ENCODE data around the gene ATAD5. TPM values are rescaled to one million over a fixed set of nuclear protein-coding genes. Genes with fewer than 3 reads are reported as not detected.

ATAD5 gene
- total and polyA plus RNA-seq, 2 of the 13 experiments (the other 11 are each of a cell fraction or from before 2014, with no cell fraction given), result 1.8 to 10.7 TPM

DNA sequence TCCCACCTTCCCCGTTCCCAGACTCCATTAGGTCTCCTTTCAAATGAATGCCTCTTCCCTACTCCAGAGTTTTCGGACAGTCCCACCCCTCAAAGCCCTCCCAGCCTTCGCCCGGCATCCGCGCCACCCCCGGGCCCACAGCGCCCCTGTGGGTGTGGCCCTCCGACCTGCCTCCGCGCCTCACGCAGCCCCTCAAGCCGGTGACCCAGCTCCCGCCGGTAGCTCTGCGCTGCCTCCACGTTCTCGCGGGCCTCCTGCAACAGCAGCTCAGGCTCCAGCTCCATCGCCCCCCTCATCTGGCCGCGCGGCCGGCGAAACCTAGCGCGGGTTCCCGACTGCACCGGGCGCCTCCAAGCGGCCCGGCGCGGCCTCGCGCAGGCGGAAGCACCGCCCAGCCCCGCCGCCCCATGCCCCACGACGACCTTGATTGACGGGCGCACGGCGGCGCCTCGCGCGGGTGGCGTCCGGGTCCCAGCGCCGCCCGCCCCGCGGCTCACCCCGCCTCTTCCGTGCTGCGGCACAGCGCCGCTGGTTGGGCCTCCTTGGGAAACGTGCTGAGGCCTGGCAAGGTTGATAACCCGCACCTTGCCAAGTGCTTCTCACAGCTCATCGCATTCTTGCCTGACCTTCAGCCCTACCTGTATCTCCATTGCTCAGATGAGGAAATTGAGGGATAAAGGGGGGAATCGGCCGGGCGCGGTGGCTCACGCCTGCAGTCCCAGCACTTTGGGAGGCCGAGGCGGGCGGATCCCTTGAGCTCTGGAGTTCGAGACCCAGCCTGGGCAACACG, 7.2 kb upstream of the ATAD5 start, which contains the start of gene CRLF3 (continued):
- TF ChIP-seq, protein P1, sequence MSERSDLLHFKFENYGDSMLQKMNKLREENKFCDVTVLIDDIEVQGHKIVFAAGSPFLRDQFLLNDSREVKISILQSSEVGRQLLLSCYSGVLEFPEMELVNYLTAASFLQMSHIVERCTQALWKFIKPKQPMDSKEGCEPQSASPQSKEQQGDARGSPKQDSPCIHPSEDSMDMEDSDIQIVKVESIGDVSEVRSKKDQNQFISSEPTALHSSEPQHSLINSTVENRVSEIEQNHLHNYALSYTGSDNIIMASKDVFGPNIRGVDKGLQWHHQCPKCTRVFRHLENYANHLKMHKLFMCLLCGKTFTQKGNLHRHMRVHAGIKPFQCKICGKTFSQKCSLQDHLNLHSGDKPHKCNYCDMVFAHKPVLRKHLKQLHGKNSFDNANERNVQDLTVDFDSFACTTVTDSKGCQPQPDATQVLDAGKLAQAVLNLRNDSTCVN (CRISPR knock-in tag; IDR thresholded peaks at IDR 0.05; ENCODE audit: borderline replicate concordance), result no peak; the same call in 1 of the 2 replicates
- TF ChIP-seq SNAI1 (CRISPR knock-in tag; IDR thresholded peaks at IDR 0.05; ENCODE audit: borderline replicate concordance) (no peak; the same call in 1 of the 2 replicates), ZNF430 (CRISPR knock-in tag; IDR thresholded peaks at IDR 0.05) (peak; percentile 92), RARG (CRISPR knock-in tag; IDR thresholded peaks at IDR 0.05; ENCODE audit: low read depth) (no peak), MTA1 (CRISPR knock-in tag; IDR thresholded peaks at IDR 0.05; ENCODE audit: borderline replicate concordance) (peak; percentile 71; the same call in 1 of the 2 replicates), ZNF333 (CRISPR knock-in tag; IDR thresholded peaks at IDR 0.05; ENCODE audit: borderline replicate concordance) (peak; percentile 59; the same call in 1 of the 2 replicates), CHD4 (IDR thresholded peaks at IDR 0.05; ENCODE audit: borderline replicate concordance, low read length) (no peak), FOSL1 (CRISPR knock-in tag; IDR thresholded peaks at IDR 0.05; ENCODE audit: borderline replicate concordance) (no peak), ZNF451 (CRISPR knock-in tag; IDR thresholded peaks at IDR 0.05) (no peak), NFE2L1 (CRISPR knock-in tag; IDR thresholded peaks at IDR 0.05; ENCODE audit: borderline replicate concordance) (no peak), ZNF484 (CRISPR knock-in tag; IDR thresholded peaks at IDR 0.05; ENCODE audit: borderline replicate concordance, low read depth) (no peak), ZNF282 (IDR thresholded peaks at IDR 0.05; ENCODE audit: partially characterized antibody) (no peak), PHF5A (CRISPR knock-in tag; IDR thresholded peaks at IDR 0.05; ENCODE audit: low read depth, unreplicated experiment) (no peak), ZNF570 (CRISPR knock-in tag; IDR thresholded peaks at IDR 0.05; ENCODE audit: borderline replicate concordance) (no peak)
- TF ChIP-seq, protein P2, sequence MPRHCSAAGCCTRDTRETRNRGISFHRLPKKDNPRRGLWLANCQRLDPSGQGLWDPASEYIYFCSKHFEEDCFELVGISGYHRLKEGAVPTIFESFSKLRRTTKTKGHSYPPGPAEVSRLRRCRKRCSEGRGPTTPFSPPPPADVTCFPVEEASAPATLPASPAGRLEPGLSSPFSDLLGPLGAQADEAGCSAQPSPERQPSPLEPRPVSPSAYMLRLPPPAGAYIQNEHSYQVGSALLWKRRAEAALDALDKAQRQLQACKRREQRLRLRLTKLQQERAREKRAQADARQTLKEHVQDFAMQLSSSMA (CRISPR knock-in tag; IDR thresholded peaks at IDR 0.05), result no peak
- TF ChIP-seq, protein P3, sequence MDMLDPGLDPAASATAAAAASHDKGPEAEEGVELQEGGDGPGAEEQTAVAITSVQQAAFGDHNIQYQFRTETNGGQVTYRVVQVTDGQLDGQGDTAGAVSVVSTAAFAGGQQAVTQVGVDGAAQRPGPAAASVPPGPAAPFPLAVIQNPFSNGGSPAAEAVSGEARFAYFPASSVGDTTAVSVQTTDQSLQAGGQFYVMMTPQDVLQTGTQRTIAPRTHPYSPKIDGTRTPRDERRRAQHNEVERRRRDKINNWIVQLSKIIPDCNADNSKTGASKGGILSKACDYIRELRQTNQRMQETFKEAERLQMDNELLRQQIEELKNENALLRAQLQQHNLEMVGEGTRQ (IDR thresholded peaks at IDR 0.05; ENCODE audit: low read depth, low read length), result no peak
- TF ChIP-seq, protein P3 (CRISPR knock-in tag; IDR thresholded peaks at IDR 0.05; ENCODE audit: borderline replicate concordance), result no peak; the same call in 1 of the 2 replicates
- TF ChIP-seq, protein P4, sequence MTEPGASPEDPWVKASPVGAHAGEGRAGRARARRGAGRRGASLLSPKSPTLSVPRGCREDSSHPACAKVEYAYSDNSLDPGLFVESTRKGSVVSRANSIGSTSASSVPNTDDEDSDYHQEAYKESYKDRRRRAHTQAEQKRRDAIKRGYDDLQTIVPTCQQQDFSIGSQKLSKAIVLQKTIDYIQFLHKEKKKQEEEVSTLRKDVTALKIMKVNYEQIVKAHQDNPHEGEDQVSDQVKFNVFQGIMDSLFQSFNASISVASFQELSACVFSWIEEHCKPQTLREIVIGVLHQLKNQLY (CRISPR knock-in tag; IDR thresholded peaks at IDR 0.05), result no peak
- TF ChIP-seq, protein P5, sequence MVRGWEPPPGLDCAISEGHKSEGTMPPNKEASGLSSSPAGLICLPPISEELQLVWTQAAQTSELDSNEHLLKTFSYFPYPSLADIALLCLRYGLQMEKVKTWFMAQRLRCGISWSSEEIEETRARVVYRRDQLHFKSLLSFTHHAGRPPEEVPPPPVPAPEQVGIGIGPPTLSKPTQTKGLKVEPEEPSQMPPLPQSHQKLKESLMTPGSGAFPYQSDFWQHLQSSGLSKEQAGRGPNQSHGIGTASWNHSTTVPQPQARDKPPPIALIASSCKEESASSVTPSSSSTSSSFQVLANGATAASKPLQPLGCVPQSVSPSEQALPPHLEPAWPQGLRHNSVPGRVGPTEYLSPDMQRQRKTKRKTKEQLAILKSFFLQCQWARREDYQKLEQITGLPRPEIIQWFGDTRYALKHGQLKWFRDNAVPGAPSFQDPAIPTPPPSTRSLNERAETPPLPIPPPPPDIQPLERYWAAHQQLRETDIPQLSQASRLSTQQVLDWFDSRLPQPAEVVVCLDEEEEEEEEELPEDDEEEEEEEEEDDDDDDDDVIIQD (CRISPR knock-in tag; IDR thresholded peaks at IDR 0.05; ENCODE audit: low read depth), result no peak
- TF ChIP-seq, protein P6, sequence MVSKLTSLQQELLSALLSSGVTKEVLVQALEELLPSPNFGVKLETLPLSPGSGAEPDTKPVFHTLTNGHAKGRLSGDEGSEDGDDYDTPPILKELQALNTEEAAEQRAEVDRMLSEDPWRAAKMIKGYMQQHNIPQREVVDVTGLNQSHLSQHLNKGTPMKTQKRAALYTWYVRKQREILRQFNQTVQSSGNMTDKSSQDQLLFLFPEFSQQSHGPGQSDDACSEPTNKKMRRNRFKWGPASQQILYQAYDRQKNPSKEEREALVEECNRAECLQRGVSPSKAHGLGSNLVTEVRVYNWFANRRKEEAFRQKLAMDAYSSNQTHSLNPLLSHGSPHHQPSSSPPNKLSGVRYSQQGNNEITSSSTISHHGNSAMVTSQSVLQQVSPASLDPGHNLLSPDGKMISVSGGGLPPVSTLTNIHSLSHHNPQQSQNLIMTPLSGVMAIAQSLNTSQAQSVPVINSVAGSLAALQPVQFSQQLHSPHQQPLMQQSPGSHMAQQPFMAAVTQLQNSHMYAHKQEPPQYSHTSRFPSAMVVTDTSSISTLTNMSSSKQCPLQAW (CRISPR knock-in tag; IDR thresholded peaks at IDR 0.05), result no peak; the same call in 1 of the 2 replicates

Measured in HepG2 (cell line).